ENCODE data around the gene COL15A1.

Gene COL15A1

DNA sequence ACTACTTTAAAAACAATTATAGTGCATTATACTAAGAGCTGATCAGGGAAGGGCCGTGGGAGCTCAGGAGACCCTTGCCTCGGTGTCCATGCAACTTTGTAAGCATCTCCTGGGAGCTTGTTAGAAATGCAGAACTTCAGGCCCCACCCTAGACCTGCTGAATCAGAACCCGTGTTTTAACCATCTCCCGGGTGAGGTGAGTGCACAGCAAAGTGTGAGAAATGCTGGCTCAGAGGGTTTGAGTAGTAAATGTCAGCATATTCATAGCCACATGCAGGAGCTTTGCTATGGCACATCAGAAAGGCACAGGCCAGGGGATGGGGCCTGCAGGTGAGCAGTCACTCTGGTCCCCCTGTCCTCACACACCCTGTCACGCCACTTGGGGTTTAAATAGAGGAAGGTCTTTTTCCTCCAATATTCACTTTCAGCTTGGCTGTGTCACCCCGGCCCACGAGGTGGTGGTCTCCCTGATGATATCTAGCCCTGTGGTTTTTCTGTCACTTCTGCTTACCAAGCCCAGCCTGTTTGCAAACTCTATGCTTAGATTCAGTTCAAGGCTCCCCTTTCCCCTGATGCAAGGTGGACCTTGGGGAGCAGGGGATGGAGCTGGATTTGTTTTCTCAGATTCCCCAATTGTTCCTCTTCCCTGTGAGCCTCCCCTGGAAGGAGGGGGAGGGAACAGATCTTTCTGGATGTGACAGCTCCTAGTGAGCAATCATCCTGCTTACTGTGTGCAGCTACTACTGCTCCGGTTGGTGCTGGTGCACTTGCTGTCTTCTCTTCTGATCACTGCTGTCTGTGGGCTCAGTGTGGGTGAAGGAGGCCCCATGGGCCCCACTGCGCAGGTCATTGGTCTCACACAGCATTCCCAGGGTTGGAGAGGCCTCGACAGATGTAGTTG lies 109.4 kb downstream of the COL15A1 start:
- no peak for TF ChIP-seq POLR2AphosphoS5 (IDR thresholded peaks at IDR 0.05; ENCODE audit: low read depth, low read length)
- no peak for TF ChIP-seq FOXP2 (optimal IDR thresholded peaks at IDR 0.05; ENCODE audit: borderline replicate concordance, extremely low read depth, extremely low read length, insufficient read depth)
- no peak for TF ChIP-seq REST (IDR thresholded peaks at IDR 0.05; ENCODE audit: insufficient read depth in 1 of 2, low read depth in 2 of 2, low read length in 2 of 2)
- TF ChIP-seq TAF1 (IDR thresholded peaks at IDR 0.05; ENCODE audit: borderline replicate concordance, insufficient read depth, low read length): no peak
- TF ChIP-seq SIN3A (IDR thresholded peaks at IDR 0.05; ENCODE audit: borderline replicate concordance, insufficient read depth, low read length): no peak

DNA sequence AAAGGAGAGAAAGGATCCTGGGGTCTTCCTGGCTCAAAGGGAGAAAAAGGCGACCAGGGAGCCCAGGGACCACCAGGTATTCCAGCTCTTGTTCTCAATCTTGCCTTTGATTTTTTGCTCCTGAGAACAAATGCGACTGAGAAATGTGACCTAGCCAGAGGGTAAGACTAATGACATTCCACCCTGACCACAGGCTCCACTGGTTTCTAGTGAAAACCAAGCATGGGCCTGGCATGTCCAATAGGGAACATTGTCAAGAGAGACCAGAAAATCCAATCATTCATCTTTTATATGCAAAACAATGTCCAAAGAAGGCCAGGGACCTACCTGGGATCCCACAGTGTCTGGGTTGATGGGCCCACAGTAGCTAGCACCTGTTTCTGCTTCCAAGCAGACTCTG lies 110.9 kb downstream of the COL15A1 start:
- no peak for TF ChIP-seq FOXP2 (optimal IDR thresholded peaks at IDR 0.05; ENCODE audit: borderline replicate concordance, extremely low read depth, extremely low read length, insufficient read depth)
- no peak for TF ChIP-seq SIN3A (IDR thresholded peaks at IDR 0.05; ENCODE audit: borderline replicate concordance, insufficient read depth, low read length)
- no peak for TF ChIP-seq TAF1 (IDR thresholded peaks at IDR 0.05; ENCODE audit: borderline replicate concordance, insufficient read depth, low read length)
- no peak for TF ChIP-seq REST (IDR thresholded peaks at IDR 0.05; ENCODE audit: insufficient read depth in 1 of 2, low read depth in 2 of 2, low read length in 2 of 2)
- TF ChIP-seq POLR2AphosphoS5 (IDR thresholded peaks at IDR 0.05; ENCODE audit: low read depth, low read length): no peak

DNA sequence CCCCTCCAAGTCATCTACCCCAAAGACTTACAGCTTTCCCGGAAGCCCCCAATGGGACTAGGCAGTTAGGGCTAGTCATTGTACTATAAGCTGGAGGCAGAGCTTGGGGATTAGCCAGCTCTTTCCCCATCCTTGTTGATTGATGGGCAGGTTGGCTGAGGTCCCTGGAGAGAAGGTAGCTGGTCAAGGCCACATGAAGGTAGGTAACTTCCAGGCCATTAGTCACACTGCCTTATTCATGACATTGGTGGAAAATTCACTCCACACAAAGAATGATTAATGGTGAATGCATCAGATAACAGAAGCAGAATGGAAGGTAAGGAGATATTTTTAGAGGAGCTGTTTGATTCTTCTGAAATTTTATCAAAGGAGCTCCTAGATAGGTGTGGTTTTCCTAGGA lies 111.7 kb downstream of the COL15A1 start:
- no peak for TF ChIP-seq SIN3A (IDR thresholded peaks at IDR 0.05; ENCODE audit: borderline replicate concordance, insufficient read depth, low read length)
- no peak for TF ChIP-seq FOXP2 (optimal IDR thresholded peaks at IDR 0.05; ENCODE audit: borderline replicate concordance, extremely low read depth, extremely low read length, insufficient read depth)
- TF ChIP-seq REST (IDR thresholded peaks at IDR 0.05; ENCODE audit: insufficient read depth in 1 of 2, low read depth in 2 of 2, low read length in 2 of 2): no peak
- no peak for TF ChIP-seq POLR2AphosphoS5 (IDR thresholded peaks at IDR 0.05; ENCODE audit: low read depth, low read length)
- TF ChIP-seq TAF1 (IDR thresholded peaks at IDR 0.05; ENCODE audit: borderline replicate concordance, insufficient read depth, low read length): no peak

DNA sequence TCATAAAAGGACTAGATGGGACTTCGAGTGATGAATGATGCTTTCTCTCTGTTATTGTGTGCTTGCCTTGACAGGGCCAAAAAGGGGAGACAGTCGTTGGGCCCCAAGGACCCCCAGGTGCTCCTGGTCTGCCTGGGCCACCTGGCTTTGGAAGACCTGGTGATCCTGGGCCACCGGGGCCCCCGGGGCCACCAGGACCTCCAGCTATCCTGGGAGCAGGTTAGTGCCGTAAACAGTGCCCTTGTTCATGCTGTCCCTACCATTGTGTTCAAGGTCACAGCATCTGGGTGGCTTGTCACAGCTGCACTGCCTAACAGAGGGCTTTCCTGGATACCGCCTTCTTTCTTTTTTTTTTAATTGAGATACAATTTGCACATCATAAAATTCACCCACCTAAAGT lies 112.5 kb downstream of the COL15A1 start:
- TF ChIP-seq TAF1 (IDR thresholded peaks at IDR 0.05; ENCODE audit: borderline replicate concordance, insufficient read depth, low read length) (no peak), REST (IDR thresholded peaks at IDR 0.05; ENCODE audit: insufficient read depth in 1 of 2, low read depth in 2 of 2, low read length in 2 of 2) (no peak), POLR2AphosphoS5 (IDR thresholded peaks at IDR 0.05; ENCODE audit: low read depth, low read length) (no peak), SIN3A (IDR thresholded peaks at IDR 0.05; ENCODE audit: borderline replicate concordance, insufficient read depth, low read length) (no peak), FOXP2 (optimal IDR thresholded peaks at IDR 0.05; ENCODE audit: borderline replicate concordance, extremely low read depth, extremely low read length, insufficient read depth) (no peak)
